A549 (cell line): ENCODE data around the gene SAMM50. TPM values are rescaled to one million over a fixed set of nuclear protein-coding genes. Genes with fewer than 3 reads are reported as not detected.

ENCODE experiments used
- ATOH8 ChIP-seq: fragments of 250-450 bp; sonication (Bioruptor Pico); IDR thresholded peaks from 2 replicates; pipeline ENCODE4 v1.5.0; 2020; ENCODE audit warnings: low read depth, mild to moderate bottlenecking, moderate library complexity
- BCL3 ChIP-seq: fragments of >200 bp; sonication (Bioruptor Twin); formaldehyde crosslinking; IDR thresholded peaks from 3 replicates; pipeline ENCODE4 v1.6.1; 2016
- BHLHE40 ChIP-seq: IDR thresholded peaks from 2 replicates; pipeline ENCODE4 v1.6.1; 2012; ENCODE audit warnings: low read depth, low read length, inconsistent platforms
- CBX2 ChIP-seq: fragments of 200-600 bp; sonication (generic); IDR thresholded peaks from 2 replicates; pipeline ENCODE4 v1.6.1; 2016; ENCODE audit warnings: low read depth, mild to moderate bottlenecking, borderline replicate concordance
- CEBPB ChIP-seq, 2 experiments: fragments of >200 bp in 1 of 2; sonication (Bioruptor Twin) in 1 of 2; formaldehyde crosslinking in 1 of 2; IDR thresholded peaks; 2 replicates each; pipeline ENCODE4 v1.6.1; 2012 to 2016
- CHD2 ChIP-seq: fragments of 150-350 bp; IDR thresholded peaks from 2 replicates; pipeline ENCODE4 v1.6.1; 2014; ENCODE audit warnings: low read length; ENCODE audit not compliant: partially characterized antibody
- CHD4 ChIP-seq: fragments of 200-600 bp; sonication (generic); IDR thresholded peaks from 2 replicates; pipeline ENCODE4 v1.6.1; 2016; ENCODE audit warnings: antibody characterized with exemption, mild to moderate bottlenecking, borderline replicate concordance
- ESRRA ChIP-seq: fragments of 150-350 bp; IDR thresholded peaks from 2 replicates; pipeline ENCODE4 v1.6.1; 2014; ENCODE audit warnings: mild to moderate bottlenecking, low read length, borderline replicate concordance
- FOSL2 ChIP-seq, 2 experiments: fragments of 450-650 bp in 1 of 2; fragments of >200 bp in 1 of 2; sonication (Bioruptor Twin) in 1 of 2; formaldehyde crosslinking; IDR thresholded peaks; 2 replicates each; pipeline versions ENCODE4 v1.5.0 to v1.6.1; 2016 to 2020; ENCODE audit warnings: mild to moderate bottlenecking in 1 of 2, moderate library complexity in 1 of 2
- FOXS1 ChIP-seq: fragments of 250-450 bp; sonication (Bioruptor Pico); IDR thresholded peaks from 2 replicates; pipeline ENCODE4 v1.5.0; 2020; ENCODE audit warnings: mild to moderate bottlenecking, moderate library complexity
- HES2 ChIP-seq: fragments of >200 bp; sonication (Bioruptor Twin); formaldehyde crosslinking; IDR thresholded peaks from 2 replicates; pipeline ENCODE4 v1.6.1; 2016
- HEYL ChIP-seq: fragments of 250-450 bp; sonication (Bioruptor Pico); IDR thresholded peaks from 2 replicates; pipeline ENCODE4 v1.8.0; 2021; ENCODE audit warnings: mild to moderate bottlenecking, moderate library complexity
- HMGXB4 ChIP-seq: fragments of 250-450 bp; sonication (Bioruptor Pico); IDR thresholded peaks from 2 replicates; pipeline ENCODE4 v1.5.0; 2021; ENCODE audit warnings: mild to moderate bottlenecking, moderate library complexity, borderline replicate concordance
- HOXA7 ChIP-seq: fragments of 250-450 bp; sonication (Bioruptor Pico); IDR thresholded peaks from 2 replicates; pipeline ENCODE4 v1.5.0; 2020; ENCODE audit warnings: mild to moderate bottlenecking, moderate library complexity
- HOXB5 ChIP-seq: fragments of 250-450 bp; sonication (Bioruptor Pico); IDR thresholded peaks from 2 replicates; pipeline ENCODE4 v1.5.0; 2020; ENCODE audit warnings: mild to moderate bottlenecking, moderate library complexity
- KDM1A ChIP-seq: fragments of 200-600 bp; sonication (generic); IDR thresholded peaks from 2 replicates; pipeline ENCODE4 v1.6.1; 2016; ENCODE audit warnings: low read depth, mild to moderate bottlenecking
- MAFK ChIP-seq: fragments of 450-650 bp; IDR thresholded peaks from 2 replicates; pipeline ENCODE4 v1.6.1; 2014; ENCODE audit not compliant: partially characterized antibody
- MAZ ChIP-seq: fragments of 150-350 bp; IDR thresholded peaks from 2 replicates; pipeline ENCODE4 v1.6.1; 2014; ENCODE audit warnings: antibody characterized with exemption, low read depth, low read length, borderline replicate concordance
- NPAS2 ChIP-seq: fragments of 250-450 bp; sonication (Bioruptor Pico); IDR thresholded peaks from 2 replicates; pipeline ENCODE4 v1.8.0; 2022; ENCODE audit warnings: mild to moderate bottlenecking, moderate library complexity, borderline replicate concordance
- PBX3 ChIP-seq: IDR thresholded peaks from 2 replicates; pipeline ENCODE4 v1.6.1; 2012
- PHF8 ChIP-seq: fragments of 200-600 bp; sonication (generic); IDR thresholded peaks from 2 replicates; pipeline ENCODE4 v1.6.1; 2016; ENCODE audit warnings: low read depth, mild to moderate bottlenecking, antibody characterized with exemption, moderate library complexity, borderline replicate concordance
- RARB ChIP-seq: fragments of 250-450 bp; sonication (Bioruptor Pico); IDR thresholded peaks from 2 replicates; pipeline ENCODE4 v1.8.0; 2021; ENCODE audit warnings: mild to moderate bottlenecking, moderate library complexity
- RCOR1 ChIP-seq: fragments of 150-350 bp; IDR thresholded peaks from 2 replicates; pipeline ENCODE4 v1.6.1; 2014; ENCODE audit warnings: antibody characterized with exemption, low read length, low read depth
- RNF2 ChIP-seq: fragments of 200-600 bp; sonication (generic); IDR thresholded peaks from 2 replicates; pipeline ENCODE4 v1.6.1; 2016; ENCODE audit warnings: low read depth, mild to moderate bottlenecking, antibody characterized with exemption, moderate library complexity, borderline replicate concordance
- TFCP2L1 ChIP-seq: fragments of 250-450 bp; sonication (Bioruptor Pico); IDR thresholded peaks from 2 replicates; pipeline ENCODE4 v1.5.0; 2021; ENCODE audit warnings: mild to moderate bottlenecking
- USF2 ChIP-seq: fragments of 450-650 bp; IDR thresholded peaks from 2 replicates; pipeline ENCODE4 v1.6.1; 2014; ENCODE audit warnings: antibody characterized with exemption
- ZNF302 ChIP-seq: fragments of 250-450 bp; sonication (Bioruptor Pico); IDR thresholded peaks from 2 replicates; pipeline ENCODE4 v1.9.0; 2021; ENCODE audit warnings: inconsistent platforms, mild to moderate bottlenecking, moderate library complexity
- polyA plus RNA-seq, 4 experiments: library from polyadenylated mRNA; depleted of rRNA in 3 of 4; stranded (reverse); fragments of >200 nt; fragmentation: RNase III in 1 of 4; extraction: RNeasy Plus Mini Kit Qiagen cat#74134 plus additional on column Dnase treatment in 1 of 4; gene quantifications; 2 replicates in 3 of 4; 3 replicates in 1 of 4; pipeline ENCODE4 v1.2.3, GENCODE V29; 2011 to 2017
- TF ChIP-seq, protein P1 (sequence below): IDR thresholded peaks from 2 replicates; pipeline ENCODE4 v1.6.1; 2012; ENCODE audit warnings: low read depth, borderline replicate concordance

The SAMM50 gene
- polyA plus RNA-seq, 2 of the 4 experiments (the other 2 are of a cell fraction), result 49.3 to 51.4 TPM

DNA sequence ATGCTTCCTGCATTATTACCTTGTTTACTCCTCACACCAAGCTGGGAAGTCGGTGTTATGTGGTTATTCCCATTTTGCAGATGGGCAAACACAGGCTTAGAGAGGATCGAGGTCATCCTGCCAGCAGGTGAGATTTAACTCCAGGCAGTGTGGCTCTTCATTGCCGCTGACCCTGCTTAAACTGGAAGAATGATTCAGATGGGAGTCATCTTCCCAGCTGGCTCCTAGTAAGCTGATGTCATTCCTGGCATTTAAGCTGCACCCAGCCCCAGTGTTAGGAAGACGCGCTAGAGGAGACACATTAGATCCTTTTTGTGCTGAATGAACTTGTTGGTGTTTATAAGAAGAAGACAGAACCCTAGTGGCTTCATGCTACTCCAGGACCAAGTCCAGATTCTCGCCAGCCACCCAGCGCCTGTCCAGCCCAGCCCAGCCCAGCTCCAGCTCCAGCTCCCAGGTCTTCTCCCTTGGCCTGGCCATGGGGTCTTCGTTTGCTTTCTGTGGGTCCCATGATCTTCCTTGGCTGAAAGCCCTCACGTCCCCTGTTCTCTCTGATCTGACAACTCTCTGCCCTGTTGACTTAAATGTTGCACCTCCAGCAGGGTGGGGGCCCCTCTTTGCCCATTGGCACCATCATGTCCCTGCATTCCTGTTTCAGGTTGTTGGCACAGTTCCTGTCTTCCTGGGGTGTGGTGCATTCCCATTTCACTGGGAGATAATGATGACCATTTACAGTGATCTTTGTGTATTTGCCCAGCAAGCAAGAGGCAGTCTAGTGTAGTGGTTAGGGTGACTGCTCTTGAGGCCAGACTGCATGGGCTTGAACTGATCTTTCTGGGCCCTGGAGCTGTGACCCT, 82.5 kb downstream of the SAMM50 start (continued):
- TF ChIP-seq RARB (CRISPR knock-in tag) (no peak), ESRRA (peak; percentile 85; the same call in 1 of the 2 replicates), CEBPB (IDR thresholded peaks at IDR 0.05) (no peak), ATOH8 (no peak), PHF8 (no peak), BHLHE40 (no peak), RNF2 (no peak), HES2 (no peak), CHD2 (no peak), KDM1A (no peak), NPAS2 (CRISPR knock-in tag) (no peak), HEYL (no peak), PBX3 (peak; percentile 73; the same call in 1 of the 2 replicates), MAFK (peak; percentile 67), FOXS1 (no peak), RCOR1 (0 out of 2 replicates have a peak, but pooled peaks have one; percentile 23), HMGXB4 (no peak), CHD4 (no peak), TFCP2L1 (CRISPR knock-in tag) (no peak), BCL3 (no peak), HOXA7 (CRISPR knock-in tag) (no peak), USF2 (no peak), ZNF302 (CRISPR knock-in tag) (no peak), HOXB5 (CRISPR knock-in tag) (no peak), FOSL2 (IDR thresholded peaks at IDR 0.05) (peak; percentile 86), FOSL2 (CRISPR knock-in tag; IDR thresholded peaks at IDR 0.05) (peak; percentile 90), MAZ (no peak), CBX2 (no peak)
- TF ChIP-seq, protein P1, sequence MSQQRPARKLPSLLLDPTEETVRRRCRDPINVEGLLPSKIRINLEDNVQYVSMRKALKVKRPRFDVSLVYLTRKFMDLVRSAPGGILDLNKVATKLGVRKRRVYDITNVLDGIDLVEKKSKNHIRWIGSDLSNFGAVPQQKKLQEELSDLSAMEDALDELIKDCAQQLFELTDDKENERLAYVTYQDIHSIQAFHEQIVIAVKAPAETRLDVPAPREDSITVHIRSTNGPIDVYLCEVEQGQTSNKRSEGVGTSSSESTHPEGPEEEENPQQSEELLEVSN, result no peak
